OCI-LY7 (cell line): ENCODE measurements around the gene RMI1. TPM values are rescaled to one million over a fixed set of nuclear protein-coding genes. Genes with fewer than 3 reads are reported as not detected.

Source experiments
- BruUV-seq: library from RNA; stranded (reverse); fragments of 400-500 nt; replicated peaks from 2 replicates; lab custom pipeline; 2021; lab: Mats Ljungman, UMichigan
- CTCF ChIA-PET: fragments of 300-600 bp; sonication (Branson Sonifier 250); formaldehyde crosslinking; loops from one replicate; lab custom pipeline; 2022; ENCODE audit warnings: antibody characterized with exemption; ENCODE audit not compliant: unreplicated experiment; lab: Charles Lee
- POLR2A ChIA-PET: fragments of 300-600 bp; sonication (Branson Sonifier 250); formaldehyde crosslinking; loops from one replicate; lab custom pipeline; 2022; ENCODE audit warnings: antibody characterized with exemption; lab: Charles Lee
- DNase-seq: peaks from one replicate; pipeline ENCODE4 v3.0.0-alpha.2; 2015; ENCODE audit warnings: low spot score
- H2AFZ ChIP-seq: fragments of 200-600 bp; sonication (generic), shearing (Covaris generic); 2 replicates; pipeline ENCODE4 v1.6.1; 2014; ENCODE audit warnings: mild to moderate bottlenecking, antibody characterized with exemption, low read length, moderate library complexity
- H3K27ac ChIP-seq: fragments of 200-600 bp; sonication (generic); 2 replicates; pipeline ENCODE4 v1.5.1; 2014; ENCODE audit warnings: mixed run types, low read depth, mild to moderate bottlenecking, moderate library complexity, low read length, inconsistent platforms; ENCODE audit not compliant: poor library complexity, severe bottlenecking
- H3K36me3 ChIP-seq: fragments of 200-600 bp; sonication (generic); 2 replicates; pipeline ENCODE4 v1.6.1; 2014; ENCODE audit warnings: mild to moderate bottlenecking, antibody characterized with exemption, low read length, moderate library complexity, mixed read lengths; ENCODE audit not compliant: insufficient read depth
- H3K4me1 ChIP-seq: fragments of 200-600 bp; sonication (generic); 2 replicates; pipeline ENCODE4 v1.5.1; 2014; ENCODE audit warnings: mild to moderate bottlenecking, low read length; ENCODE audit not compliant: insufficient read depth, poor library complexity, severe bottlenecking
- H3K4me2 ChIP-seq: fragments of 200-600 bp; sonication (generic); 2 replicates; pipeline ENCODE4 v1.6.1; 2014; ENCODE audit warnings: mild to moderate bottlenecking, low read length
- H3K4me3 ChIP-seq: fragments of 200-600 bp; sonication (generic); 2 replicates; pipeline ENCODE4 v1.5.1; 2014; ENCODE audit warnings: mild to moderate bottlenecking, low read depth, low read length; ENCODE audit not compliant: poor library complexity, severe bottlenecking
- H3K79me2 ChIP-seq: fragments of 200-600 bp; sonication (generic); 2 replicates; pipeline ENCODE4 v1.6.1; 2016; ENCODE audit warnings: low read depth, mild to moderate bottlenecking, low read length, moderate library complexity, mixed read lengths; ENCODE audit not compliant: insufficient read depth
- H3K9me2 ChIP-seq: fragments of 200-600 bp; sonication (generic); 2 replicates; pipeline ENCODE4 v1.6.1; 2016; ENCODE audit warnings: mild to moderate bottlenecking, low read length, mixed read lengths; ENCODE audit not compliant: insufficient read depth
- H3K9me3 ChIP-seq: fragments of 200-600 bp; sonication (generic); 2 replicates; pipeline ENCODE4 v1.6.1; 2014; ENCODE audit warnings: mild to moderate bottlenecking, mixed run types, low read length, mixed read lengths
- H4K20me1 ChIP-seq: fragments of 200-600 bp; sonication (generic); 2 replicates; pipeline ENCODE4 v1.6.1; 2014; ENCODE audit warnings: mild to moderate bottlenecking, antibody characterized with exemption, low read length, moderate library complexity, mixed read lengths; ENCODE audit not compliant: insufficient read depth
- CTCF ChIP-seq: fragments of 200-600 bp; sonication (generic); conservative IDR thresholded peaks from 2 replicates; pipeline ENCODE4 v1.5.1; 2014; ENCODE audit warnings: mild to moderate bottlenecking, antibody characterized with exemption, low read length, moderate library complexity, mixed read lengths
- EZH2phosphoT487 ChIP-seq: fragments of 200-600 bp; sonication (generic); IDR thresholded peaks from 2 replicates; pipeline ENCODE4 v1.6.1; 2018; ENCODE audit warnings: low read depth, borderline replicate concordance, mild to moderate bottlenecking, mixed run types, antibody characterized with exemption, low read length, moderate library complexity, mixed read lengths
- intact Hi-C: fragments of 100-400 bp; cut with micrococcal nuclease; formaldehyde crosslinking; loops from one replicate; pipeline ENCODE4 v1.10.0; 2022; ENCODE audit not compliant: unreplicated experiment
- total RNA-seq, 2 experiments: library from RNA; depleted of rRNA in 1 of 2; stranded (reverse); fragments of >200 nt in 1 of 2; shearing (Covaris generic) in 1 of 2; gene quantifications; 2 replicates each; pipeline ENCODE4 v1.2.3, GENCODE V29; 2014 to 2022

Gene RMI1
- total RNA-seq, 2 experiments from 2014 or later: 16.7 to 44.3 TPM

- no peaks in the 10 kb centered on the region for H3K9me3 ChIP-seq
- POLR2A ChIA-PET: interaction anchor here (0.8 to 1.5 kb wide), 2 partner anchors 13 to 18 kb away, joined by 3 to 4 read pairs; no protein-coding TSS in a partner anchor
- H3K4me1 ChIP-seq: peaks cover 19% of the 10 kb centered on the region
- no peak overlapping the region for H3K4me3 ChIP-seq
- H3K4me2 ChIP-seq: no peak overlapping the region
- no TSS peak for BruUV-seq
- DNase-seq: no peak
- TF ChIP-seq EZH2phosphoT487: no peak
- no peak for TF ChIP-seq CTCF
- peaks cover 72% of the 10 kb centered on the region for H4K20me1 ChIP-seq
- H3K27ac ChIP-seq: no peak overlapping the region
- intact Hi-C loops: no loop called here
- H2AFZ ChIP-seq: no peak overlapping the region
- no peaks in the 10 kb centered on the region for H3K9me2 ChIP-seq
- CTCF ChIA-PET: no interaction called here
- peaks cover 86% of the 10 kb centered on the region for H3K36me3 ChIP-seq
- peaks cover 94% of the 10 kb centered on the region for H3K79me2 ChIP-seq
Measured at GRCh38 chr9:83976372-83976771, 4.2 kb upstream of the RMI1 start.

DNA sequence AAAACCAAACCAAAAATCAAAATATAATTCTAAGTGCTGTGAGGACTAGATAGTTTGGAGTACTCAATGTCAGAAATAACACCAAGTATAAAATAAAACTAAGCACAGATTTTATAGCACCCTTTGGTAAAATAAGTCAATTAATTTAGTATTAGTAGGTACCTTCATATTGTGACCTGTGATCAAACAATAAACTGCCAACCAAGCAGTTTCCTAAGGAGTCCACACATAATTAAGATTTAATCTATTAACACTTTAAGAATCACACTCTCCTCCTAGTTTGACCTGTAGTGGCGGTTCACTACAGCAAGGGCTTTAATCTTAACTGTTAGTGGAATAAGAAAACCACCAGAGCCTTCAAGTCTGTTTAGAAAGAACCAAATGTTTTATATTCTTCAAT, 3.4 kb upstream of the RMI1 start:
- no peak overlapping the region for H3K27ac ChIP-seq
- DNase-seq: no peak
- H3K4me3 ChIP-seq: peak overlapping the region; percentile 82
- BruUV-seq: no TSS peak
- H3K9me2 ChIP-seq: no peaks in the 10 kb centered on the region
- H3K4me1 ChIP-seq: peaks cover 19% of the 10 kb centered on the region
- H3K4me2 ChIP-seq: peak overlapping the region; percentile 88
- H2AFZ ChIP-seq: no peak overlapping the region
- no peak for TF ChIP-seq CTCF
- no peak for TF ChIP-seq EZH2phosphoT487
- CTCF ChIA-PET: no interaction called here
- intact Hi-C loops: no loop called here
- H4K20me1 ChIP-seq: peaks cover 67% of the 10 kb centered on the region
- peaks cover 78% of the 10 kb centered on the region for H3K36me3 ChIP-seq
- POLR2A ChIA-PET: interaction anchor here (0.8 kb wide), 1 partner anchor 14 kb away, joined by 4 read pairs; no protein-coding TSS in a partner anchor
- no peaks in the 10 kb centered on the region for H3K9me3 ChIP-seq
- peaks cover 94% of the 10 kb centered on the region for H3K79me2 ChIP-seq

GRCh38 chr9:83978992-83979811, 1.4 kb upstream of the RMI1 start:
- peak overlapping the region; percentile 88 for H3K4me2 ChIP-seq
- intact Hi-C loops: no loop called here
- peaks cover 58% of the 10 kb centered on the region for H3K36me3 ChIP-seq
- BruUV-seq: no TSS peak
- peaks cover 26% of the 10 kb centered on the region for H3K4me1 ChIP-seq
- peak overlapping the region; percentile 82 for H3K4me3 ChIP-seq
- DNase-seq: peak; percentile 91
- TF ChIP-seq CTCF (no peak), EZH2phosphoT487 (no peak)
- no peaks in the 10 kb centered on the region for H3K9me2 ChIP-seq
- ChIA-PET POLR2A (interaction anchor here (0.9 to 1.6 kb wide), 8 partner anchors 12 to 279 kb away, joined by 3 to 7 read pairs (median 4); no protein-coding TSS in a partner anchor), CTCF (interaction anchor here (0.6 kb wide), 1 partner anchor 27 kb away, joined by 3 read pairs; no protein-coding TSS in a partner anchor)
- H2AFZ ChIP-seq: no peak overlapping the region
- H4K20me1 ChIP-seq: peaks cover 58% of the 10 kb centered on the region
- peaks cover 94% of the 10 kb centered on the region for H3K79me2 ChIP-seq
- H3K9me3 ChIP-seq: no peaks in the 10 kb centered on the region
- H3K27ac ChIP-seq: peak overlapping the region; percentile 88
